ENCODE results near the gene TDRD5.

Gene TDRD5

GRCh38 chr1:179708434-179709195, 117.0 kb downstream of the TDRD5 start:
- H3K4me1 ChIP-seq (ENCODE audit: insufficient read depth, low read length) = peaks cover 13% of the 10 kb centered on the region
- no peaks in the 10 kb centered on the region for H3K27me3 ChIP-seq (ENCODE audit: control insufficient read depth in 1 of 2, insufficient read depth in 2 of 2, low read length in 2 of 2)
- H3K27ac ChIP-seq (ENCODE audit: low read depth, low read length) = no peak overlapping the region
- no peaks in the 10 kb centered on the region for H3K9me3 ChIP-seq (ENCODE audit: low read length)
- H3K4me3 ChIP-seq (ENCODE audit: low read depth in 1 of 2, low read length in 2 of 2) = no peak overlapping the region
- no peaks in the 10 kb centered on the region for H3K36me3 ChIP-seq (ENCODE audit: insufficient read depth, low read length)
- no peak overlapping the region for H3K9ac ChIP-seq (ENCODE audit: low read length)

GRCh38 chr1:179709841-179710329, 118.3 kb downstream of the TDRD5 start:
- Histone ChIP-seq H3K4me3 (ENCODE audit: low read depth in 1 of 2, low read length in 2 of 2) (no peak overlapping the region), H3K27me3 (ENCODE audit: control insufficient read depth in 1 of 2, insufficient read depth in 2 of 2, low read length in 2 of 2) (no peaks in the 10 kb centered on the region), H3K27ac (ENCODE audit: low read depth, low read length) (no peak overlapping the region), H3K36me3 (ENCODE audit: insufficient read depth, low read length) (no peaks in the 10 kb centered on the region), H3K9ac (ENCODE audit: low read length) (no peak overlapping the region), H3K4me1 (ENCODE audit: insufficient read depth, low read length) (peaks cover 13% of the 10 kb centered on the region), H3K9me3 (ENCODE audit: low read length) (peaks cover 1% of the 10 kb centered on the region)

GRCh38 chr1:179714159-179714558, 122.5 kb downstream of the TDRD5 start:
- H3K27ac ChIP-seq (ENCODE audit: low read depth, low read length) = no peak overlapping the region
- peaks cover 4% of the 10 kb centered on the region for H3K9me3 ChIP-seq (ENCODE audit: low read length)
- H3K9ac ChIP-seq (ENCODE audit: low read length) = no peak overlapping the region
- no peak overlapping the region for H3K4me3 ChIP-seq (ENCODE audit: low read depth in 1 of 2, low read length in 2 of 2)
- peaks cover 13% of the 10 kb centered on the region for H3K4me1 ChIP-seq (ENCODE audit: insufficient read depth, low read length)
- no peaks in the 10 kb centered on the region for H3K27me3 ChIP-seq (ENCODE audit: control insufficient read depth in 1 of 2, insufficient read depth in 2 of 2, low read length in 2 of 2)
- H3K36me3 ChIP-seq (ENCODE audit: insufficient read depth, low read length) = no peaks in the 10 kb centered on the region

GRCh38 chr1:179714623-179715022, 123.0 kb downstream of the TDRD5 start:
- Histone ChIP-seq H3K27me3 (ENCODE audit: control insufficient read depth in 1 of 2, insufficient read depth in 2 of 2, low read length in 2 of 2) (no peaks in the 10 kb centered on the region), H3K4me1 (ENCODE audit: insufficient read depth, low read length) (peaks cover 9% of the 10 kb centered on the region), H3K27ac (ENCODE audit: low read depth, low read length) (no peak overlapping the region), H3K9ac (ENCODE audit: low read length) (no peak overlapping the region), H3K4me3 (ENCODE audit: low read depth in 1 of 2, low read length in 2 of 2) (no peak overlapping the region), H3K36me3 (ENCODE audit: insufficient read depth, low read length) (no peaks in the 10 kb centered on the region), H3K9me3 (ENCODE audit: low read length) (peaks cover 4% of the 10 kb centered on the region)

- H3K27ac ChIP-seq (ENCODE audit: low read depth, low read length) = no peak overlapping the region
- H3K27me3 ChIP-seq (ENCODE audit: control insufficient read depth in 1 of 2, insufficient read depth in 2 of 2, low read length in 2 of 2) = no peaks in the 10 kb centered on the region
- peaks cover 4% of the 10 kb centered on the region for H3K9me3 ChIP-seq (ENCODE audit: low read length)
- no peak overlapping the region for H3K9ac ChIP-seq (ENCODE audit: low read length)
- H3K4me1 ChIP-seq (ENCODE audit: insufficient read depth, low read length) = no peaks in the 10 kb centered on the region
- no peaks in the 10 kb centered on the region for H3K36me3 ChIP-seq (ENCODE audit: insufficient read depth, low read length)
- no peak overlapping the region for H3K4me3 ChIP-seq (ENCODE audit: low read depth in 1 of 2, low read length in 2 of 2)
Measured at GRCh38 chr1:179719272-179719671, 127.6 kb downstream of the TDRD5 start.

- H3K4me3 ChIP-seq (ENCODE audit: low read depth in 1 of 2, low read length in 2 of 2) = no peak overlapping the region
- no peaks in the 10 kb centered on the region for H3K36me3 ChIP-seq (ENCODE audit: insufficient read depth, low read length)
- no peak overlapping the region for H3K27ac ChIP-seq (ENCODE audit: low read depth, low read length)
- no peaks in the 10 kb centered on the region for H3K9me3 ChIP-seq (ENCODE audit: low read length)
- H3K4me1 ChIP-seq (ENCODE audit: insufficient read depth, low read length) = no peaks in the 10 kb centered on the region
- H3K27me3 ChIP-seq (ENCODE audit: control insufficient read depth in 1 of 2, insufficient read depth in 2 of 2, low read length in 2 of 2) = peaks cover 0 to 4% of the 10 kb centered on the region in 2 donors
- no peak overlapping the region for H3K9ac ChIP-seq (ENCODE audit: low read length)
Measured at GRCh38 chr1:179728271-179728670, 136.6 kb downstream of the TDRD5 start.

- Histone ChIP-seq H3K27me3 (ENCODE audit: control insufficient read depth in 1 of 2, insufficient read depth in 2 of 2, low read length in 2 of 2) (peaks cover 0 to 4% of the 10 kb centered on the region in 2 donors), H3K36me3 (ENCODE audit: insufficient read depth, low read length) (no peaks in the 10 kb centered on the region), H3K9me3 (ENCODE audit: low read length) (no peaks in the 10 kb centered on the region), H3K4me3 (ENCODE audit: low read depth in 1 of 2, low read length in 2 of 2) (no peak overlapping the region), H3K4me1 (ENCODE audit: insufficient read depth, low read length) (no peaks in the 10 kb centered on the region), H3K27ac (ENCODE audit: low read depth, low read length) (no peak overlapping the region), H3K9ac (ENCODE audit: low read length) (no peak overlapping the region)
Measured at GRCh38 chr1:179729881-179730280, 138.2 kb downstream of the TDRD5 start.

GRCh38 chr1:179731643-179732042, 140.0 kb downstream of the TDRD5 start:
- peaks cover 0 to 4% of the 10 kb centered on the region in 2 donors for H3K27me3 ChIP-seq (ENCODE audit: control insufficient read depth in 1 of 2, insufficient read depth in 2 of 2, low read length in 2 of 2)
- no peaks in the 10 kb centered on the region for H3K9me3 ChIP-seq (ENCODE audit: low read length)
- no peaks in the 10 kb centered on the region for H3K4me1 ChIP-seq (ENCODE audit: insufficient read depth, low read length)

More at GRCh38 chr1:179731643-179732042, 140.0 kb downstream of the TDRD5 start:
- H3K36me3 ChIP-seq (ENCODE audit: insufficient read depth, low read length) = no peaks in the 10 kb centered on the region
- H3K4me3 ChIP-seq (ENCODE audit: low read depth in 1 of 2, low read length in 2 of 2) = no peak overlapping the region
- no peak overlapping the region for H3K27ac ChIP-seq (ENCODE audit: low read depth, low read length)
- no peak overlapping the region for H3K9ac ChIP-seq (ENCODE audit: low read length)
